H1 (cell line): ENCODE measurements around the gene NFIA. TPM values are rescaled to one million over a fixed set of nuclear protein-coding genes. Genes with fewer than 3 reads are reported as not detected.

Experiments used
- CREB1 ChIP-seq: IDR thresholded peaks from 2 replicates; pipeline ENCODE4 v1.6.1; 2012; ENCODE audit warnings: inconsistent platforms
- CTBP2 ChIP-seq: IDR thresholded peaks from 2 replicates; pipeline ENCODE4 v1.7.0; 2011; ENCODE audit warnings: borderline replicate concordance, mild to moderate bottlenecking, moderate library complexity, mixed read lengths, low read length; ENCODE audit not compliant: insufficient read depth, insufficient read length
- EZH2 ChIP-seq: fragments of 200-600 bp; sonication (generic); IDR thresholded peaks from 2 replicates; pipeline ENCODE4 v1.7.1; 2012; ENCODE audit warnings: low read depth, mild to moderate bottlenecking, moderate library complexity, low read length, inconsistent platforms; ENCODE audit not compliant: severe bottlenecking
- KDM5A ChIP-seq: fragments of 200-600 bp; IDR thresholded peaks from 2 replicates; pipeline ENCODE4 v1.7.1; 2012; ENCODE audit warnings: mild to moderate bottlenecking, low read length, inconsistent platforms, mixed read lengths
- POLR2A ChIP-seq, 2 experiments: IDR thresholded peaks; 1 replicate in 1 of 2; 2 replicates in 1 of 2; pipeline ENCODE4 v1.6.1; 2011; ENCODE audit warnings: low read depth in 2 of 2, low read length in 2 of 2, mild to moderate bottlenecking in 2 of 2; ENCODE audit errors: control extremely low read depth in 1 of 2
- TCF12 ChIP-seq: IDR thresholded peaks from 2 replicates; pipeline ENCODE4 v1.6.1; 2011; ENCODE audit warnings: low read depth, mild to moderate bottlenecking, low read length
- polyA plus RNA-seq, 7 experiments: library from polyadenylated mRNA; depleted of rRNA in 3 of 7; stranded (reverse) in 5 of 7; unstranded in 2 of 7; fragments of >200 nt in 5 of 7; fragments of 200-250 nt in 2 of 7; gene quantifications; 1 replicate in 5 of 7; 2 replicates in 1 of 7; 4 replicates in 1 of 7; pipeline versions ENCODE4 v1.2.1 to v1.2.3, GENCODE V29; 2011 to 2013; ENCODE audit warnings: missing spikeins in 2 of 7, mixed read lengths in 2 of 7
- total RNA-seq: library from RNA; stranded (reverse); fragmentation: NEBNext Ultra II Directional; extraction: Animal tissue kit (Norgen Biotek cat#: 25700); gene quantifications from 2 replicates; pipeline ENCODE4 v1.2.1, GENCODE V29; 2021
- TF ChIP-seq, protein P1 (sequence below), 3 experiments: IDR thresholded peaks; 1 replicate in 2 of 3; 2 replicates in 1 of 3; pipeline versions ENCODE4 v1.5.1 to v1.6.1; 2011; ENCODE audit warnings: low read length in 3 of 3, mild to moderate bottlenecking in 3 of 3, inconsistent platforms in 2 of 3, low read depth in 1 of 3, moderate library complexity in 1 of 3; ENCODE audit not compliant: insufficient read depth in 1 of 3; ENCODE audit errors: control extremely low read depth in 1 of 3
- TF ChIP-seq, protein P2 (sequence below): IDR thresholded peaks from 2 replicates; pipeline ENCODE4 v1.6.1; 2012; ENCODE audit warnings: low read length, inconsistent platforms
- TF ChIP-seq, protein P3 (sequence below): IDR thresholded peaks from 2 replicates; pipeline ENCODE4 v1.6.1; 2011; ENCODE audit warnings: low read length, improper control_type of control experiment

Gene NFIA
- total and polyA plus RNA-seq, 2 of the 8 experiments (the other 6 are each of a cell fraction or from before 2014, with no cell fraction given), result 1.8 to 2.3 TPM

DNA sequence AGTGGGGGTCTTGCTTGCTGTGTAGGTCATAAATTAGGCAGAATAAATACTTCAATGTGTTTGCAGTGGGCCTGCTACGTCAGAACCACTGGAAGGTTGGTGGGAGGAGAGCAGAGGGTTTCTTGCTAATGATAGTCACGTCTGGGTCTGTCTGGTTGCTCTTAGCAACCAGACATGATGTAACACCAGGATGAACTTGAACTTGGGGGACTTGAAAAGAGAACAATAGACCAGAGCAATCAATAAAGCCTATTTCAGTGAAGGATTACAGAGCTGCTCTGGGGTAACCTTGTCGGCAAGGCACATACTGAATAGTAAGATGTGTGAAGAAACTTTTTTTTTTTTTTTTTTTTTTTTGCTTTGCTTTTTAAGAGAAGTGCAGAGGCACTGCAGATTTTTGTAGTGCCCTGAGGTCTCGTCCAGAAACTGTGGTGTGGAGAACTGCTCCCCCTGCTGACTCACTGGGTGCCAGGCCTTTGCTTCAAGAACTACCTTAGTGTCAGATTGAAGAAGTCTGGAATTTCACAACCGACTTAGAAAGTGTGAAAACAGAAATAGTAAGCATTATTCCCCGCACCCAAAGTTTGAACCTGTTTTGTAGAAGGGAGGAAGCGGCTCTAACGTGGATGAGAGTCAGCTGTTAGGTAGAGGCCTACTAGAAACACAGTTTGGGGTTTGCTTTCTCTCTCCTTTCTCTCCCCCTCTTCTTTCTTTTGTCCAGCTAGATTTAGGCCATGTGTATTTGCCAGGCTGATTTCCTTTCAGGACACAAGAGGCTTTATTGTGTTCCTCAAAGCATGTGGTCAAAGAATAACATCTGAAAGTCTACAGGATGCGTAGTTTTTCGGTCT, 371.0 kb downstream of the NFIA start (continued):
- TF ChIP-seq TCF12 (no peak), POLR2A (IDR thresholded peaks at IDR 0.05; ENCODE audit: control extremely low read depth in 1 of 2, low read depth in 2 of 2, low read length in 2 of 2) (no peak), KDM5A (no peak), CREB1 (peak; percentile 32; the same call in 1 of the 2 replicates), EZH2 (no peak), CTBP2 (no peak)
- TF ChIP-seq, protein P1, sequence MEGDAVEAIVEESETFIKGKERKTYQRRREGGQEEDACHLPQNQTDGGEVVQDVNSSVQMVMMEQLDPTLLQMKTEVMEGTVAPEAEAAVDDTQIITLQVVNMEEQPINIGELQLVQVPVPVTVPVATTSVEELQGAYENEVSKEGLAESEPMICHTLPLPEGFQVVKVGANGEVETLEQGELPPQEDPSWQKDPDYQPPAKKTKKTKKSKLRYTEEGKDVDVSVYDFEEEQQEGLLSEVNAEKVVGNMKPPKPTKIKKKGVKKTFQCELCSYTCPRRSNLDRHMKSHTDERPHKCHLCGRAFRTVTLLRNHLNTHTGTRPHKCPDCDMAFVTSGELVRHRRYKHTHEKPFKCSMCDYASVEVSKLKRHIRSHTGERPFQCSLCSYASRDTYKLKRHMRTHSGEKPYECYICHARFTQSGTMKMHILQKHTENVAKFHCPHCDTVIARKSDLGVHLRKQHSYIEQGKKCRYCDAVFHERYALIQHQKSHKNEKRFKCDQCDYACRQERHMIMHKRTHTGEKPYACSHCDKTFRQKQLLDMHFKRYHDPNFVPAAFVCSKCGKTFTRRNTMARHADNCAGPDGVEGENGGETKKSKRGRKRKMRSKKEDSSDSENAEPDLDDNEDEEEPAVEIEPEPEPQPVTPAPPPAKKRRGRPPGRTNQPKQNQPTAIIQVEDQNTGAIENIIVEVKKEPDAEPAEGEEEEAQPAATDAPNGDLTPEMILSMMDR (IDR thresholded peaks at IDR 0.05; ENCODE audit: control extremely low read depth in 1 of 3, insufficient read depth in 1 of 3, low read depth in 1 of 3, low read length in 3 of 3), result peak; percentile 63 to 82 (median 69)
- TF ChIP-seq, protein P2, sequence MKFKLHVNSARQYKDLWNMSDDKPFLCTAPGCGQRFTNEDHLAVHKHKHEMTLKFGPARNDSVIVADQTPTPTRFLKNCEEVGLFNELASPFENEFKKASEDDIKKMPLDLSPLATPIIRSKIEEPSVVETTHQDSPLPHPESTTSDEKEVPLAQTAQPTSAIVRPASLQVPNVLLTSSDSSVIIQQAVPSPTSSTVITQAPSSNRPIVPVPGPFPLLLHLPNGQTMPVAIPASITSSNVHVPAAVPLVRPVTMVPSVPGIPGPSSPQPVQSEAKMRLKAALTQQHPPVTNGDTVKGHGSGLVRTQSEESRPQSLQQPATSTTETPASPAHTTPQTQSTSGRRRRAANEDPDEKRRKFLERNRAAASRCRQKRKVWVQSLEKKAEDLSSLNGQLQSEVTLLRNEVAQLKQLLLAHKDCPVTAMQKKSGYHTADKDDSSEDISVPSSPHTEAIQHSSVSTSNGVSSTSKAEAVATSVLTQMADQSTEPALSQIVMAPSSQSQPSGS, result peak; percentile 86
- TF ChIP-seq, protein P3, sequence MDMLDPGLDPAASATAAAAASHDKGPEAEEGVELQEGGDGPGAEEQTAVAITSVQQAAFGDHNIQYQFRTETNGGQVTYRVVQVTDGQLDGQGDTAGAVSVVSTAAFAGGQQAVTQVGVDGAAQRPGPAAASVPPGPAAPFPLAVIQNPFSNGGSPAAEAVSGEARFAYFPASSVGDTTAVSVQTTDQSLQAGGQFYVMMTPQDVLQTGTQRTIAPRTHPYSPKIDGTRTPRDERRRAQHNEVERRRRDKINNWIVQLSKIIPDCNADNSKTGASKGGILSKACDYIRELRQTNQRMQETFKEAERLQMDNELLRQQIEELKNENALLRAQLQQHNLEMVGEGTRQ, result no peak
